Kidney (tissue), 14 donors: Measurements from ENCODE around the gene PADI1. TPM values are rescaled to one million over a fixed set of nuclear protein-coding genes. Genes with fewer than 3 reads are reported as not detected.

ENCODE experiments used
- DNase-seq, 5 donors: peaks; one replicate each; pipeline ENCODE4 v3.0.0-alpha.2; 2013 to 2020
- FAIRE-seq: peaks from 2 replicates; lab custom pipeline; 2012; peaks lifted over from hg19 to GRCh38; lab: Jason Lieb, UNC
- H3K27ac ChIP-seq, 2 donors: one replicate each; pipeline ENCODE4 v1.7.0; 2013; ENCODE audit warnings: low read depth in 2 of 2, low read length in 2 of 2, inconsistent platforms in 1 of 2
- H3K27me3 ChIP-seq: one replicate; pipeline ENCODE4 v1.7.1; 2013; ENCODE audit warnings: low read length, inconsistent platforms; ENCODE audit not compliant: control insufficient read depth, insufficient read depth
- H3K36me3 ChIP-seq, 3 donors: one replicate each; pipeline versions ENCODE4 v1.7.0 to v1.7.1; 2013; ENCODE audit warnings: low read length in 3 of 3, control low read depth in 1 of 3, inconsistent platforms in 1 of 3; ENCODE audit not compliant: insufficient read depth in 3 of 3, control insufficient read depth in 2 of 3
- H3K4me1 ChIP-seq, 3 donors: one replicate each; pipeline versions ENCODE4 v1.7.0 to v1.7.1; 2013; ENCODE audit warnings: low read length in 3 of 3, inconsistent platforms in 1 of 3, low read depth in 1 of 3; ENCODE audit not compliant: control insufficient read depth in 2 of 3, insufficient read depth in 2 of 3
- H3K4me3 ChIP-seq, 3 donors: one replicate each; pipeline versions ENCODE4 v1.7.0 to v1.8.1; 2013; ENCODE audit warnings: low read length in 3 of 3, control low read depth in 1 of 3, inconsistent platforms in 1 of 3
- H3K9ac ChIP-seq, 3 donors: one replicate each; pipeline versions ENCODE4 v1.7.0 to v1.7.1; 2013; ENCODE audit warnings: low read length in 3 of 3, control low read depth in 1 of 3, inconsistent platforms in 1 of 3
- H3K9me3 ChIP-seq, 3 donors: one replicate each; pipeline versions ENCODE4 v1.7.0 to v1.7.1; 2013; ENCODE audit warnings: low read length in 3 of 3, control low read depth in 1 of 3, inconsistent platforms in 1 of 3; ENCODE audit not compliant: control insufficient read depth in 2 of 3, insufficient read depth in 1 of 3
- CTCF ChIP-seq: IDR thresholded peaks from 3 replicates; pipeline ENCODE4 v1.5.1; 2012; ENCODE audit warnings: mild to moderate bottlenecking, moderate library complexity, borderline replicate concordance; ENCODE audit not compliant: insufficient read depth; ENCODE audit errors: extremely low read depth
- intact Hi-C: fragments of 100-400 bp; cut with DNase I; formaldehyde crosslinking; loops from one replicate; pipeline ENCODE4 v1.11.1; 2022
- polyA plus RNA-seq: library from polyadenylated mRNA; stranded (reverse); fragments of 350-450 nt; fragmentation: Illumina TruSeq; extraction: RNeasy Lipid Tissue Mini Kit (QIAGEN cat#74804); gene quantifications from one replicate; pipeline ENCODE4 v1.2.3, GENCODE V29; 2014; ENCODE audit warnings: low read depth, low replicate concordance; ENCODE audit not compliant: insufficient read depth
- total RNA-seq: library from RNA; stranded (reverse); fragmentation: NEBNext Ultra II Directional; extraction: Animal tissue kit (Norgen Biotek cat#: 25700); gene quantifications from one replicate; pipeline ENCODE4 v1.2.1, GENCODE V29; 2021
- donor health status: control.
- donor health status: control.
- donor health status: control.
- donor health status: control.
- donor health status: control.
- donor health status: DM: yes; HTN: yes; CAD: no.
- donor health status: Normal renal cell carcinoma (clear cell type).

Gene PADI1
- total and polyA plus RNA-seq, 2 donors from 2014 or later, result 1.3 TPM; not detected in 1

DNA sequence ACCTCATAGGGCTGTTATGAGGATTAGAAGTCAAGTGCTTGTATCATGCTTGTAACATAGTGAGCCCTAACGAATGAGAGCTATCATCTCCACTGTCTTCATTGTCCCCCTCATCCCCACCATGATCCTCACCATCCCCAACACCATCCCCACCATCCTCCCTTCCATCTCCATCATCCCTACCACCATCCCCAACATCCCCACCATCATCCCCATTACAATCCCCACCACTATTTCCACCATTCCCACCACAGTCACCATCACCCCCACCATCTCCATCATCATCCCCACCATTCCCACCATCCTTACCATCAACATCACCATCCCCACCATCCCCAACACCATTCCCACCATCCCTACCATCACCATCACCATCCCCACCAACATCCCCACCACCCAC lies 39.1 kb upstream of the PADI1 start:
- Histone ChIP-seq H3K4me1 (no peaks in the 10 kb centered on the region), H3K27ac (no peak overlapping the region), H3K9me3 (no peaks in the 10 kb centered on the region), H3K4me3 (no peak overlapping the region), H3K9ac (no peak overlapping the region), H3K27me3 (no peaks in the 10 kb centered on the region), H3K36me3 (no peaks in the 10 kb centered on the region)
- no peak for FAIRE-seq
- no peak for DNase-seq
- TF ChIP-seq CTCF, result no peak
- intact Hi-C loops, result no loop called here

DNA sequence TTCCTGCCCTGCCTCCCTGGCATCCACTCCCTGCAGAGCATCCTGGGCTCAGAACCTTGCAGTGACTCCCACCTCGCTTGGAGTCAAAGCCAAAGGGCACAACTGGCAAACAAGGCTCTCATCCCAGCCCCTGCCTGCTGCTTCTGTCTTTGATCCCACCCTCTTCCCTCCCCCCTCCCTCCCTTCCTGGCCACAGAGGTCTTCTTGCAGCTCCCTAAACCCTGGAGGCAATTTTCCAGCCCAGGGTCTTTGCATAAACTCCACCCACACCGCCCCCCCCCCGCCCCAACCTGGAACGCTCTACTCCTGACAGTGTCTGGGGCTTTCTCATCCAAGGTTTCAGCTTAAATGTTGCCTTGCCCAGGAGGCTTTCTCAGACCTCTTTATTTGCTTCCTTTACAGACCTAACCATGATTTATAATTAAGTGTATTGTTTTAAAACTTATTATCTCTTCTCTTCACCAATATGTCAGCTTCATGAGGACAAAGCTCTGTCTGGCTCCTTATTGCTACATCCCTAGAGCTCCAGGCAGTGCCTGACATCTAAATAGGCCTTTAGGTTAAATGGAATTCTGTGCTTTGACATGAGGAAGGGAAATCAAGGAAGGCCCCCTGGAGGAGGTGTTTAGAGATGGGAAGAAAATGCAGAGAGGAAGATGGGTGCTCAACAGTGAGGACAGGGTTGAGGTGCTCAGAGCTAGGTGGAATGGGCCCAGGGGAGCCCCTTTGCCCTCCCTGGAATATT lies 37.7 kb upstream of the PADI1 start:
- Histone ChIP-seq H3K27me3 (no peaks in the 10 kb centered on the region), H3K9ac (no peak overlapping the region), H3K4me3 (no peak overlapping the region), H3K4me1 (no peaks in the 10 kb centered on the region), H3K9me3 (no peaks in the 10 kb centered on the region), H3K36me3 (no peaks in the 10 kb centered on the region), H3K27ac (no peak overlapping the region)
- no peak for TF ChIP-seq CTCF
- FAIRE-seq (no peak), DNase-seq (no peak)
- intact Hi-C loops, result no loop called here

DNA sequence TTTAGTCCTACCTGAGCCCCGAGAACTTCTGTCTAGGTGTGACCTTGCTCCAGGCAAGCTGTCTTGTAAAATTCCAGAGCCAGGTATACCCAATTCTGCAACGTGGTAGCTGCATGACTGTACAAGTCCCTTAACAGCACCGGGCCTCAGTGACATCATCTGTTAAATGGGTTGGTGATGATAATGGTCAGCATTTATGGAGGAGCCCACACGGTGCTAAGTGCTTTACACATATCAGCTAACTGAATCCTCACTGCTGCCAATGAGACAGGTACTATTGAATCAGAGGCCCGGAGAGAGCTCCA lies 37.2 kb upstream of the PADI1 start:
- DNase-seq, result no peak
- FAIRE-seq, result no peak
- H3K9me3 ChIP-seq, result no peaks in the 10 kb centered on the region
- intact Hi-C loops, result no loop called here
- H3K9ac ChIP-seq, result no peak overlapping the region
- TF ChIP-seq CTCF, result no peak
- H3K4me1 ChIP-seq, result no peaks in the 10 kb centered on the region
- no peak overlapping the region for H3K27ac ChIP-seq
- no peaks in the 10 kb centered on the region for H3K27me3 ChIP-seq
- no peak overlapping the region for H3K4me3 ChIP-seq
- no peaks in the 10 kb centered on the region for H3K36me3 ChIP-seq
